22Rv1 (cell line): ENCODE data around the gene MLLT10.

ENCODE experiments used
- CTCF ChIP-seq: fragments of 450-650 bp; IDR thresholded peaks from 2 replicates; pipeline ENCODE4 v1.5.1; 2017; ENCODE audit warnings: mild to moderate bottlenecking
- ZFX ChIP-seq: fragments of 450-650 bp; IDR thresholded peaks from 2 replicates; pipeline ENCODE4 v1.6.1; 2017; ENCODE audit warnings: antibody characterized with exemption, borderline replicate concordance

- TF ChIP-seq CTCF (no peak), ZFX (no peak)
Measured at GRCh38 chr10:21791276-21791675, 257.2 kb downstream of the MLLT10 start.
